ENCODE measurements around the gene TPST2.

GRCh38 chr22:26482161-26482560 is 107.8 kb downstream of the TPST2 start:
- no peak for TF ChIP-seq CTCF (conservative IDR thresholded peaks at IDR 0.05)
- no peak for TF ChIP-seq ZFX (IDR thresholded peaks at IDR 0.05)

Measured in C4-2B (cell line).